Vagina (tissue), 2 donors: Measurements from ENCODE around the gene CYB5B. TPM values are rescaled to one million over a fixed set of nuclear protein-coding genes. Genes with fewer than 3 reads are reported as not detected.
A peak's percentile ranks its signal among the peaks of the same experiment; 100 is the strongest.

Experiments used
- DNase-seq, 2 donors: peaks; one replicate each; pipeline ENCODE4 v3.0.0-alpha.2; 2017; ENCODE audit errors: extremely low spot score in 2 of 2
- H3K27ac ChIP-seq: fragments of 200-600 bp; sonication (generic); one replicate; pipeline ENCODE4 v1.5.1; 2019
- H3K27me3 ChIP-seq: fragments of 200-600 bp; sonication (generic); one replicate; pipeline ENCODE4 v1.5.1; 2019
- H3K36me3 ChIP-seq, 2 donors: fragments of 200-600 bp; sonication (generic); one replicate each; pipeline ENCODE4 v1.5.1; 2017 to 2019
- H3K4me1 ChIP-seq: fragments of 200-600 bp; sonication (generic); one replicate; pipeline ENCODE4 v1.5.1; 2019
- H3K4me3 ChIP-seq, 2 donors: fragments of 200-600 bp; sonication (generic); 1 replicate in 1 of 2; 2 replicates in 1 of 2; pipeline ENCODE4 v1.5.1; 2016 to 2019
- H3K9me3 ChIP-seq: fragments of 200-600 bp; sonication (generic); one replicate; pipeline ENCODE4 v1.5.1; 2019
- POLR2A ChIP-seq, 2 donors: fragments of 450-650 bp; IDR thresholded peaks; one replicate each; pipeline ENCODE4 v1.6.1; 2017; ENCODE audit warnings: antibody characterized with exemption in 2 of 2, mild to moderate bottlenecking in 2 of 2, moderate library complexity in 2 of 2
- POLR2AphosphoS5 ChIP-seq, 2 donors: sonication (generic); formaldehyde crosslinking; IDR thresholded peaks; one replicate each; pipeline ENCODE4 v1.9.0; 2017; ENCODE audit warnings: antibody characterized with exemption in 2 of 2, mild to moderate bottlenecking in 2 of 2, low read depth in 1 of 2; ENCODE audit not compliant: insufficient read depth in 1 of 2
- intact Hi-C: fragments of 100-400 bp; cut with DNase I; formaldehyde crosslinking; loops from one replicate; pipeline ENCODE4 v1.15.1; 2023
- total RNA-seq: library from RNA; depleted of rRNA; stranded (reverse); fragments of >200 nt; gene quantifications from one replicate; pipeline ENCODE4 v1.2.3, GENCODE V29; 2016
- TF ChIP-seq, protein P1 (sequence below), 3 experiments: fragments of 450-650 bp in 2 of 3; fragments of 200-600 bp in 1 of 3; sonication (generic) in 1 of 3; IDR thresholded peaks; one replicate each; pipeline ENCODE4 v1.5.1; 2017 to 2019; ENCODE audit warnings: antibody characterized with exemption in 3 of 3, mild to moderate bottlenecking in 2 of 3, moderate library complexity in 2 of 3

Gene CYB5B, protein sequence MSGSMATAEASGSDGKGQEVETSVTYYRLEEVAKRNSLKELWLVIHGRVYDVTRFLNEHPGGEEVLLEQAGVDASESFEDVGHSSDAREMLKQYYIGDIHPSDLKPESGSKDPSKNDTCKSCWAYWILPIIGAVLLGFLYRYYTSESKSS
- total RNA-seq = 37.6 TPM

DNA sequence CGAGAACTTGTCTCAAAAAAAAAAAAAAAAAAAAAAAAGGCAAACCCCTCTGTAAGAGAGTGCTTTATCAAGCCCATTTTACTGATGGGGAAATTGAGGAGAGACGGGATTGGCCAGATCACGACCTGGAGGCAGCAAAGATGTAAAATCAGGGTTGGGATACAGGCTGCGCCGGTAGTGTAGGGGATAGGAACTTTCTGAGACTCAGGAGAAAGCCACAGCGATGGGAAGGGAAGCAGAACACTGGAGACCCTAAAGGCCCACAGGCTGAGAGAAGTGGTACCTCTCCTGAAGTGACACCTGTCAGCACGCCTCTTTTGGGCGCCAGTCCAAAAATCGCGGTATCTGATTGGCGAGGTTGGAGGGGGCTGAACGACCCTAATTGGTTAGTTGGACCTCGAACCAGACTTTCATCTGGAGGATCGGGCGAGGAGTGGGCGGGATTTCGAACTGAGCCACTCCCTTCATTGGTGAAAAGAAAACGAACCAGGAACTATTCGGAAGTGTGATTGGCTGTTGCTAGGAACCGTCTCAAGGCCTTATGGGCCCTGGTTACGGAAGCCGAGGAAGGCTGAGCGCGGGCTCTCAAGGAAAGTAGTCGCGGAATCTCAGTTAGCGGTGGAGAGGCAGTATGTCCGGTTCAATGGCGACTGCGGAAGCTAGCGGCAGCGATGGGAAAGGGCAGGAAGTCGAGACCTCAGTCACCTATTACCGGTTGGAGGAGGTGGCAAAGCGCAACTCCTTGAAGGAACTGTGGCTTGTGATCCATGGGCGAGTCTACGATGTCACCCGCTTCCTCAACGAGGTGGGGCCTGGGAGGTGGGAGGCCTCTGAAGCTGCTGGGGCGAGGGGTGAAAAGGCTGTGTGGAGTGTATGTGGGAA is at the start of gene CYB5B:
Gene CYB5B (plus strand): TSS at position 567 of the 882 bp plus-strand sequence. CDS start 65 bp downstream, at position 632.
- H3K4me3 ChIP-seq = peak within 1 kb of the TSS; percentile 70 to 89
- peak in 1 of 2 donors; percentile 97 for DNase-seq
- H3K27me3 ChIP-seq = no peaks in the 10 kb centered on the region
- peak in 1 of 2 donors; percentile 72 for TF ChIP-seq POLR2A (IDR thresholded peaks at IDR 0.05)
- peak; percentile 94 to 97 for TF ChIP-seq POLR2AphosphoS5 (IDR thresholded peaks at IDR 0.05; ENCODE audit: insufficient read depth in 1 of 2, low read depth in 1 of 2)
- TF ChIP-seq, protein P1, sequence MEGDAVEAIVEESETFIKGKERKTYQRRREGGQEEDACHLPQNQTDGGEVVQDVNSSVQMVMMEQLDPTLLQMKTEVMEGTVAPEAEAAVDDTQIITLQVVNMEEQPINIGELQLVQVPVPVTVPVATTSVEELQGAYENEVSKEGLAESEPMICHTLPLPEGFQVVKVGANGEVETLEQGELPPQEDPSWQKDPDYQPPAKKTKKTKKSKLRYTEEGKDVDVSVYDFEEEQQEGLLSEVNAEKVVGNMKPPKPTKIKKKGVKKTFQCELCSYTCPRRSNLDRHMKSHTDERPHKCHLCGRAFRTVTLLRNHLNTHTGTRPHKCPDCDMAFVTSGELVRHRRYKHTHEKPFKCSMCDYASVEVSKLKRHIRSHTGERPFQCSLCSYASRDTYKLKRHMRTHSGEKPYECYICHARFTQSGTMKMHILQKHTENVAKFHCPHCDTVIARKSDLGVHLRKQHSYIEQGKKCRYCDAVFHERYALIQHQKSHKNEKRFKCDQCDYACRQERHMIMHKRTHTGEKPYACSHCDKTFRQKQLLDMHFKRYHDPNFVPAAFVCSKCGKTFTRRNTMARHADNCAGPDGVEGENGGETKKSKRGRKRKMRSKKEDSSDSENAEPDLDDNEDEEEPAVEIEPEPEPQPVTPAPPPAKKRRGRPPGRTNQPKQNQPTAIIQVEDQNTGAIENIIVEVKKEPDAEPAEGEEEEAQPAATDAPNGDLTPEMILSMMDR (IDR thresholded peaks at IDR 0.05) = no peak
- peak within 1 kb of the TSS; percentile 75 for H3K27ac ChIP-seq
- peaks cover 0 to 18% of the 10 kb centered on the region in 2 donors for H3K36me3 ChIP-seq
- peaks cover 28% of the 10 kb centered on the region for H3K4me1 ChIP-seq
- intact Hi-C loops = no loop called here
- H3K9me3 ChIP-seq = no peaks in the 10 kb centered on the region

DNA sequence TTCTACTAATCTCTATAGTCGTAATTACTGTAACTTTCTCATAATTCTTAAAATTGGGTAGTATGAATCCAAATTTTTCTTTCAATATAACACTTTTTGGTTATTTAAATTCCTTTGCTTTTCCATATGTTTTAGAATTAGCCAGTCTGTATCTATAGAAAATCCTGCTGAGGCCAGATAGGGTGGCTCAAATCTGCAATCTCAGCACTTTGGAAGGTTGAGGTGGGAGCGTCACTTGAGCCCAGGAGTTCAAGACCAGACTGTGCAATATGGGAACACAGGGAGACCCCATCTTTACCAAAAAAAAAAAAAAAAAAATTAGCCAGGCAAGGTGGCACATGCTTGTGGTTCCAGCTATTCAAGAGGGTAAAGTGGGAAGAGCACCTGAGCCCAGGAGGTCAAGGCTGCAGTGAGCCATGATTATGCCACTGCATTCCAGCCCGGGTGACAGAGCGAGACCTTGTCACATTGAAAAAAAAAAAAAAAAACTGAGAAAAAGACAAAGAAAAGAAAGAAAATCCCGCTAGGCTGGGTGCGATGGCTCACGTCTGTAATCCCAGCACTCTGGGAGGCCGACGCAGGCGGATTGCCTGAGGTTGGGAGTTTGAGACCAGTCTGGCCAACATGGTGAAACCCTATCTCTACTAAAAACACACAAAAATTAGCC is 47.9 kb upstream of the CYB5B start:
- H3K4me3 ChIP-seq = no peak overlapping the region
- no peaks in the 10 kb centered on the region for H3K9me3 ChIP-seq
- no peak for DNase-seq
- TF ChIP-seq POLR2AphosphoS5 (IDR thresholded peaks at IDR 0.05; ENCODE audit: insufficient read depth in 1 of 2, low read depth in 1 of 2) (no peak), POLR2A (IDR thresholded peaks at IDR 0.05) (no peak)
- TF ChIP-seq, protein P1 (IDR thresholded peaks at IDR 0.05) = no peak
- no peaks in the 10 kb centered on the region for H3K4me1 ChIP-seq
- H3K36me3 ChIP-seq = peaks cover 0 to 35% of the 10 kb centered on the region in 2 donors
- H3K27me3 ChIP-seq = no peaks in the 10 kb centered on the region
- intact Hi-C loops = no loop called here
- H3K27ac ChIP-seq = no peak overlapping the region

DNA sequence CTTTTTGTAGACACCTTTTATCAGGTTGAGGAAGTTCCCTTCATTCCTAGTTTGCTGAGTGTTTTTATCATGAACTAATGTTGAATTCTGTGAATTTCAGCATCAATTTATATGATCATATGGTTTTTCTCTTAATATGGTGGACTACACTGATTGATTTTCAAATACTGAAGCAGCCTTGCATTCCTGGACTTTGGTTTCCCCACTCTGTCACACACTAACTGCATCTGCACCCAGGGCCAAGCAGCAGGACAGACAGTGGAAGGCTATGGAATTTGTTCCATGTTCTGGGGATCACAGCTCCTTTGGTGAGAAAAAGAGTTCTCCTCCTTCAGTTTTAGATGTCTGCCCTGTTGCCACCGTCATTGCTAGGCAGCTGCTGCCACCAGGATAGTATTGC is 46.4 kb upstream of the CYB5B start:
- Histone ChIP-seq H3K27ac (no peak overlapping the region), H3K36me3 (peaks cover 0 to 35% of the 10 kb centered on the region in 2 donors), H3K27me3 (no peaks in the 10 kb centered on the region), H3K9me3 (no peaks in the 10 kb centered on the region), H3K4me1 (no peaks in the 10 kb centered on the region), H3K4me3 (no peak overlapping the region)
- DNase-seq = no peak
- intact Hi-C loops = no loop called here
- TF ChIP-seq, protein P1 (IDR thresholded peaks at IDR 0.05) = no peak
- TF ChIP-seq POLR2AphosphoS5 (IDR thresholded peaks at IDR 0.05; ENCODE audit: insufficient read depth in 1 of 2, low read depth in 1 of 2) (no peak), POLR2A (IDR thresholded peaks at IDR 0.05) (no peak)

DNA sequence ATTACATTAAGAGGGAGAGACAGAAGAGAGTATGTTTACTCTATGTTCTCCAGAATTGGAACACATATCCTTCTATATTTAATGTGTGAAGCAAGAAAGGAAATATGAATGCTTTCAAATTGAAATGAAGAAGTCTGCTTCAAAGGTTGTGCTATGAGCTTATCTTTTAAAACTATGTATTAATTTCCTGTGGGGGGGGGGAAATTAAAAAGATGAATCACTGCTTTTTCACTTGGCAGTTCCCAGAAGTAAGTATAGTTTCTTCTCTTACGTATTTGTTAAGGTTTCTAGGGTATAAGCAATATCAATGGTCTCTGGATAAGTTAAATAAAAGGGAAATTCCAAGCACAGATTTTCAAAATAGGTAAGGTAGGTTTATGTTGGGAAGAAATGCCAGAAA is 45.7 kb upstream of the CYB5B start:
- Histone ChIP-seq H3K36me3 (peaks cover 0 to 35% of the 10 kb centered on the region in 2 donors), H3K4me1 (peaks cover 6% of the 10 kb centered on the region), H3K4me3 (no peak overlapping the region), H3K9me3 (no peaks in the 10 kb centered on the region), H3K27me3 (no peaks in the 10 kb centered on the region), H3K27ac (no peak overlapping the region)
- intact Hi-C loops = no loop called here
- TF ChIP-seq, protein P1 (IDR thresholded peaks at IDR 0.05) = no peak
- no peak for TF ChIP-seq POLR2A (IDR thresholded peaks at IDR 0.05)
- DNase-seq = no peak
